Left lung (tissue), 10 donors: ENCODE measurements around the gene KNOP1. TPM values are rescaled to one million over a fixed set of nuclear protein-coding genes. Genes with fewer than 3 reads are reported as not detected.

Source experiments
- ATAC-seq: fragments of 200-7000 bp; cut with Tn5 transposase; one replicate; pipeline ENCODE4 v1.9.1; 2020; ENCODE audit warnings: moderate library complexity
- DNase-seq, 4 donors: peaks; one replicate each; pipeline ENCODE4 v3.0.0-alpha.2; 2013 to 2020
- H3K27ac ChIP-seq, 2 donors: fragments of 200-600 bp; sonication (generic) in 1 of 2; one replicate each; pipeline versions ENCODE4 v1.5.0 to v1.8.0; 2020 to 2021
- H3K27me3 ChIP-seq, 2 donors: fragments of 200-600 bp; sonication (generic) in 1 of 2; one replicate each; pipeline versions ENCODE4 v1.5.0 to v1.8.0; 2020 to 2021
- H3K36me3 ChIP-seq, 2 donors: fragments of 200-600 bp; sonication (generic) in 1 of 2; one replicate each; pipeline versions ENCODE4 v1.5.0 to v1.8.0; 2020 to 2021
- H3K4me1 ChIP-seq, 2 donors: fragments of 200-600 bp; one replicate each; pipeline ENCODE4 v1.8.0; 2021
- H3K4me3 ChIP-seq, 2 donors: fragments of 200-600 bp; sonication (generic) in 1 of 2; one replicate each; pipeline versions ENCODE4 v1.5.0 to v1.8.0; 2020 to 2021; ENCODE audit warnings: mild to moderate bottlenecking in 1 of 2
- H3K9me3 ChIP-seq, 2 donors: fragments of 200-600 bp; sonication (generic) in 1 of 2; one replicate each; pipeline versions ENCODE4 v1.5.0 to v1.8.0; 2020 to 2021
- intact Hi-C, 2 donors: fragments of 100-400 bp; cut with DNase I; formaldehyde crosslinking; loops; one replicate each; pipeline versions ENCODE4 v1.11.2 to v1.14.2; 2022
- polyA plus RNA-seq, 6 donors: library from polyadenylated mRNA; unstranded; fragments of 120-200 nt; gene quantifications; one replicate each; pipeline ENCODE4 v1.2.1, GENCODE V29; 2013; ENCODE audit not compliant: insufficient read length in 6 of 6
- total RNA-seq, 2 donors: library from RNA; stranded (reverse); fragmentation: NEBNext Ultra II Directional; extraction: Animal tissue kit (Norgen Biotek cat#: 25700); gene quantifications; one replicate each; pipeline ENCODE4 v1.2.1, GENCODE V29; 2021
- TF ChIP-seq, protein P1 (sequence below), 2 donors: fragments of 200-600 bp; sonication (generic) in 1 of 2; IDR thresholded peaks; one replicate each; pipeline versions ENCODE4 v1.5.0 to v1.8.0; 2021; ENCODE audit warnings: antibody characterized with exemption in 2 of 2
- donor health status: DM: no; HTN: yes; CAD: no.
- donor health status: DM: no; HTN: no; CAD: no.

Gene KNOP1
- total and polyA plus RNA-seq, 8 donors: 12.5 to 49.0 (median 32.3) TPM

DNA sequence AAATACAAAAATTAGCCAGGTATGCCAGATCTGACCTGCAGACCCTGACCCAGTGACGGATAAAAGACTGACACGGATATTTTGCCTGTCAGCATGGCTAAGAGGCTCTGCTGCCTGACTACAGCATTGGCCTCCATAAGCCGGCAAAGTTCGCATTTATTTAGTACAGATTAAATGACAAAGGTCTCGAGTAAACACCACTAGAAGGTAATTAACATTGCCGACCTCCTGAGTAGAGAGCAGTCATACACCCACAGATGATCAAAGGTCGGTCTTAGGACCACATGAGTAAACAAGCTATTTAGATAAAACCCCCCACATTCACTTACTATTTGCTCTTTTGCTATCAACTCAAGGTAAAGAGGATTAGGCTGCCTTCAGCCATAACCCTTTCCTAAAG, 55.7 kb downstream of the KNOP1 start:
- intact Hi-C loops: no loop called here
- no peak for ATAC-seq
- Histone ChIP-seq H3K4me1 (no peaks in the 10 kb centered on the region), H3K9me3 (peaks cover 0 to 3% of the 10 kb centered on the region in 2 donors), H3K27ac (no peak overlapping the region), H3K36me3 (peaks cover 0 to 37% of the 10 kb centered on the region in 2 donors), H3K27me3 (no peaks in the 10 kb centered on the region), H3K4me3 (no peak overlapping the region)
- no peak for DNase-seq
- TF ChIP-seq, protein P1, sequence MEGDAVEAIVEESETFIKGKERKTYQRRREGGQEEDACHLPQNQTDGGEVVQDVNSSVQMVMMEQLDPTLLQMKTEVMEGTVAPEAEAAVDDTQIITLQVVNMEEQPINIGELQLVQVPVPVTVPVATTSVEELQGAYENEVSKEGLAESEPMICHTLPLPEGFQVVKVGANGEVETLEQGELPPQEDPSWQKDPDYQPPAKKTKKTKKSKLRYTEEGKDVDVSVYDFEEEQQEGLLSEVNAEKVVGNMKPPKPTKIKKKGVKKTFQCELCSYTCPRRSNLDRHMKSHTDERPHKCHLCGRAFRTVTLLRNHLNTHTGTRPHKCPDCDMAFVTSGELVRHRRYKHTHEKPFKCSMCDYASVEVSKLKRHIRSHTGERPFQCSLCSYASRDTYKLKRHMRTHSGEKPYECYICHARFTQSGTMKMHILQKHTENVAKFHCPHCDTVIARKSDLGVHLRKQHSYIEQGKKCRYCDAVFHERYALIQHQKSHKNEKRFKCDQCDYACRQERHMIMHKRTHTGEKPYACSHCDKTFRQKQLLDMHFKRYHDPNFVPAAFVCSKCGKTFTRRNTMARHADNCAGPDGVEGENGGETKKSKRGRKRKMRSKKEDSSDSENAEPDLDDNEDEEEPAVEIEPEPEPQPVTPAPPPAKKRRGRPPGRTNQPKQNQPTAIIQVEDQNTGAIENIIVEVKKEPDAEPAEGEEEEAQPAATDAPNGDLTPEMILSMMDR (IDR thresholded peaks at IDR 0.05): no peak

GRCh38 chr16:19660432-19660831, 57.6 kb downstream of the KNOP1 start:
- TF ChIP-seq, protein P1 (IDR thresholded peaks at IDR 0.05): no peak
- H3K36me3 ChIP-seq: peaks cover 0 to 49% of the 10 kb centered on the region in 2 donors

GRCh38 chr16:19659554-19659953, 58.5 kb downstream of the KNOP1 start:
- Histone ChIP-seq H3K27me3 (no peaks in the 10 kb centered on the region), H3K36me3 (peaks cover 0 to 53% of the 10 kb centered on the region in 2 donors), H3K4me3 (no peak overlapping the region), H3K27ac (no peak overlapping the region), H3K4me1 (no peaks in the 10 kb centered on the region), H3K9me3 (no peaks in the 10 kb centered on the region)
- ATAC-seq (no peak), DNase-seq (no peak)
- intact Hi-C loops: no loop called here
- TF ChIP-seq, protein P1 (IDR thresholded peaks at IDR 0.05): no peak

More at GRCh38 chr16:19660432-19660831, 57.6 kb downstream of the KNOP1 start:
- DNase-seq (no peak), ATAC-seq (no peak)
- intact Hi-C loops: no loop called here
- peaks cover 0 to 3% of the 10 kb centered on the region in 2 donors for H3K9me3 ChIP-seq
- no peaks in the 10 kb centered on the region for H3K27me3 ChIP-seq
- no peak overlapping the region for H3K4me3 ChIP-seq
- H3K27ac ChIP-seq: no peak overlapping the region
- H3K4me1 ChIP-seq: no peaks in the 10 kb centered on the region

GRCh38 chr16:19657831-19658230, 60.2 kb downstream of the KNOP1 start:
- peaks cover 0 to 70% of the 10 kb centered on the region in 2 donors for H3K36me3 ChIP-seq
- H3K27ac ChIP-seq: no peak overlapping the region

GRCh38 chr16:19655242-19655777, 62.7 kb downstream of the KNOP1 start:
- no peaks in the 10 kb centered on the region for H3K4me1 ChIP-seq
- H3K27ac ChIP-seq: no peak overlapping the region
- H3K36me3 ChIP-seq: peaks cover 0 to 75% of the 10 kb centered on the region in 2 donors
- H3K4me3 ChIP-seq: no peak overlapping the region
- intact Hi-C loops: no loop called here
- H3K27me3 ChIP-seq: no peaks in the 10 kb centered on the region
- H3K9me3 ChIP-seq: no peaks in the 10 kb centered on the region
- no peak for ATAC-seq
- DNase-seq: no peak
- TF ChIP-seq, protein P1 (IDR thresholded peaks at IDR 0.05): no peak

More at GRCh38 chr16:19657831-19658230, 60.2 kb downstream of the KNOP1 start:
- intact Hi-C loops: no loop called here
- TF ChIP-seq, protein P1 (IDR thresholded peaks at IDR 0.05): no peak
- DNase-seq (no peak), ATAC-seq (no peak)
- no peaks in the 10 kb centered on the region for H3K27me3 ChIP-seq
- no peaks in the 10 kb centered on the region for H3K9me3 ChIP-seq
- H3K4me3 ChIP-seq: no peak overlapping the region
- no peaks in the 10 kb centered on the region for H3K4me1 ChIP-seq
